Liver (tissue), 9 donors: Measurements from ENCODE around the gene MMRN1. TPM values are rescaled to one million over a fixed set of nuclear protein-coding genes. Genes with fewer than 3 reads are reported as not detected.

ENCODE experiments used
- DNase-seq: peaks from one replicate; pipeline ENCODE4 v3.0.0-alpha.2; 2017; ENCODE audit warnings: low spot score
- H3K27ac ChIP-seq, 2 donors: one replicate each; pipeline ENCODE4 v1.7.0; 2013; ENCODE audit warnings: inconsistent platforms in 2 of 2, low read length in 2 of 2, control low read depth in 1 of 2, low read depth in 1 of 2, mild to moderate bottlenecking in 1 of 2
- H3K27me3 ChIP-seq, 4 donors: one replicate each; pipeline versions ENCODE4 v1.6.1 to v1.7.0; 2013; ENCODE audit warnings: low read length in 3 of 4, inconsistent platforms in 1 of 4, mild to moderate bottlenecking in 1 of 4, moderate library complexity in 1 of 4; ENCODE audit not compliant: control insufficient read depth in 4 of 4, insufficient read depth in 4 of 4
- H3K36me3 ChIP-seq, 4 donors: one replicate each; pipeline versions ENCODE4 v1.6.1 to v1.7.0; 2013; ENCODE audit warnings: low read length in 3 of 4, mild to moderate bottlenecking in 3 of 4, low read depth in 1 of 4, moderate library complexity in 1 of 4; ENCODE audit not compliant: control insufficient read depth in 4 of 4, insufficient read depth in 3 of 4
- H3K4me1 ChIP-seq, 4 donors: one replicate each; pipeline versions ENCODE4 v1.6.1 to v1.7.0; 2013; ENCODE audit warnings: low read length in 3 of 4, mild to moderate bottlenecking in 3 of 4, moderate library complexity in 1 of 4; ENCODE audit not compliant: control insufficient read depth in 4 of 4, insufficient read depth in 4 of 4
- H3K4me3 ChIP-seq, 3 donors: one replicate each; pipeline versions ENCODE4 v1.6.1 to v1.7.0; 2013; ENCODE audit warnings: low read length in 3 of 3, control low read depth in 1 of 3, low read depth in 1 of 3, mild to moderate bottlenecking in 1 of 3
- H3K9ac ChIP-seq, 2 donors: one replicate each; pipeline ENCODE4 v1.7.0; 2013; ENCODE audit warnings: low read length in 2 of 2, mild to moderate bottlenecking in 2 of 2, moderate library complexity in 2 of 2, control low read depth in 1 of 2, low read depth in 1 of 2
- H3K9me3 ChIP-seq, 4 donors: one replicate each; pipeline versions ENCODE4 v1.6.1 to v1.7.0; 2013; ENCODE audit warnings: low read length in 3 of 4; ENCODE audit not compliant: control insufficient read depth in 4 of 4
- FOXA1 ChIP-seq: IDR thresholded peaks from 2 replicates; pipeline ENCODE4 v1.6.1; 2016; ENCODE audit warnings: antibody characterized with exemption
- FOXA2 ChIP-seq: IDR thresholded peaks from 2 replicates; pipeline ENCODE4 v1.6.1; 2016; ENCODE audit warnings: antibody characterized with exemption
- GABPA ChIP-seq, 2 donors: IDR thresholded peaks in 1 of 2; conservative IDR thresholded peaks in 1 of 2; 2 replicates each; pipeline ENCODE4 v1.6.1; 2016; ENCODE audit warnings: antibody characterized with exemption in 2 of 2, mild to moderate bottlenecking in 1 of 2, moderate library complexity in 1 of 2
- HNF4A ChIP-seq, 2 donors: conservative IDR thresholded peaks; 2 replicates each; pipeline ENCODE4 v1.6.1; 2016; ENCODE audit warnings: antibody characterized with exemption in 2 of 2, mild to moderate bottlenecking in 2 of 2
- NR2F2 ChIP-seq: IDR thresholded peaks from 2 replicates; pipeline ENCODE4 v1.6.1; 2016; ENCODE audit warnings: antibody characterized with exemption
- RAD21 ChIP-seq, 2 donors: IDR thresholded peaks; 2 replicates each; pipeline ENCODE4 v1.6.1; 2016; ENCODE audit warnings: antibody characterized with exemption in 2 of 2, mild to moderate bottlenecking in 2 of 2
- RXRA ChIP-seq, 2 donors: IDR thresholded peaks; 2 replicates each; pipeline ENCODE4 v1.6.1; 2017 to 2018; ENCODE audit warnings: antibody characterized with exemption in 2 of 2, mild to moderate bottlenecking in 1 of 2
- SP1 ChIP-seq: IDR thresholded peaks from 2 replicates; pipeline ENCODE4 v1.6.1; 2018; ENCODE audit warnings: antibody characterized with exemption, mild to moderate bottlenecking
- YY1 ChIP-seq: IDR thresholded peaks from 2 replicates; pipeline ENCODE4 v1.6.1; 2016; ENCODE audit warnings: antibody characterized with exemption, mild to moderate bottlenecking
- whole genome bisulfite sequencing: extraction: QIAGEN DNeasy Blood & Tissue Kit; methylation state at CpG from one replicate; pipeline ENCODE4 v1.1.7; 2013; 5-methylcytosine and 5-hydroxymethylcytosine counted together
- polyA plus RNA-seq, 2 donors: library from polyadenylated mRNA; stranded (reverse) in 1 of 2; unstranded in 1 of 2; fragments of 200-250 nt in 1 of 2; fragments of >200 nt in 1 of 2; fragmentation: Nextera tagmentation in 1 of 2; extraction: Ambion mirVana in 1 of 2; gene quantifications; one replicate each; pipeline versions ENCODE4 v1.2.1 to v1.2.3, GENCODE V29; 2013 to 2015
- total RNA-seq, 2 donors: library from RNA; depleted of rRNA; stranded (reverse); fragments of >200 nt; gene quantifications; one replicate each; pipeline ENCODE4 v1.2.3, GENCODE V29; 2014
- TF ChIP-seq, protein P1 (sequence below): fragments of 150-350 bp; IDR thresholded peaks from 2 replicates; pipeline ENCODE4 v1.5.1; 2017; ENCODE audit warnings: improper control_type of control experiment, low read depth, low read length; ENCODE audit not compliant: missing input control
- TF ChIP-seq, protein P2 (sequence below): IDR thresholded peaks from 2 replicates; pipeline ENCODE4 v1.6.1; 2016; ENCODE audit warnings: antibody characterized with exemption
- TF ChIP-seq, protein P3 (sequence below): IDR thresholded peaks from 2 replicates; pipeline ENCODE4 v1.6.1; 2016; ENCODE audit warnings: antibody characterized with exemption
- TF ChIP-seq, protein P4 (sequence below): IDR thresholded peaks from 2 replicates; pipeline ENCODE4 v1.6.1; 2016; ENCODE audit warnings: antibody characterized with exemption
- donor health status: healthy.
- donor health status: healthy.
- donor health status: healthy.
- donor health status: healthy.
- donor health status: healthy.

Gene MMRN1
- total and polyA plus RNA-seq, 4 donors: 4.4 to 15.6 (median 10.2) TPM

DNA sequence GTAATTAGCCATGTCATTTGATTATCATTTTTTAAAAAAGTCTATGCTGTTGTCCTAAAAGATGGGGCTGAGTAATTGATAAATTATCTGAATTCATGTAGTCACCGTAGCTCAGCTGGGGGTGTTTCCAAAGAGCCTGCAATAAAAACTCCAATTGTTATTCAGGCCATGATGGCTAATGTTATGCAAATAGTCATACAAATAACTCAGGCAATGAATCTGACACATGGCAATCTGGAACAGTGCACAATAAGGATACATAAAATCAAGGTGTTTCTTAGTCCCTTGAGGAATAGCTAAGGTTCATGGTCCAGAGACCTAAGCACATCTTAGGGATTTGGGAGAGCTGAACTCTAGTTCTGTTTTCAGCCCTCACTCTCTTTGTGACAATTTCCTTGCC lies 15.2 kb downstream of the MMRN1 start:
- Histone ChIP-seq H3K36me3 (no peaks in the 10 kb centered on the region), H3K27me3 (peaks cover 0 to 3% (median 0%) of the 10 kb centered on the region in 4 donors), H3K27ac (no peak overlapping the region), H3K9ac (no peak overlapping the region), H3K9me3 (no peaks in the 10 kb centered on the region), H3K4me1 (no peaks in the 10 kb centered on the region), H3K4me3 (no peak overlapping the region)
- no peak for DNase-seq
- no peak for TF ChIP-seq RAD21 (IDR thresholded peaks at IDR 0.05)
- TF ChIP-seq GABPA (IDR thresholded peaks at IDR 0.05 in 1 of 2, conservative IDR thresholded peaks at IDR 0.05 in 1 of 2): no peak
- TF ChIP-seq SP1: no peak
- TF ChIP-seq FOXA2: no peak
- no peak for TF ChIP-seq YY1
- TF ChIP-seq RXRA (IDR thresholded peaks at IDR 0.05): no peak
- TF ChIP-seq, protein P1, sequence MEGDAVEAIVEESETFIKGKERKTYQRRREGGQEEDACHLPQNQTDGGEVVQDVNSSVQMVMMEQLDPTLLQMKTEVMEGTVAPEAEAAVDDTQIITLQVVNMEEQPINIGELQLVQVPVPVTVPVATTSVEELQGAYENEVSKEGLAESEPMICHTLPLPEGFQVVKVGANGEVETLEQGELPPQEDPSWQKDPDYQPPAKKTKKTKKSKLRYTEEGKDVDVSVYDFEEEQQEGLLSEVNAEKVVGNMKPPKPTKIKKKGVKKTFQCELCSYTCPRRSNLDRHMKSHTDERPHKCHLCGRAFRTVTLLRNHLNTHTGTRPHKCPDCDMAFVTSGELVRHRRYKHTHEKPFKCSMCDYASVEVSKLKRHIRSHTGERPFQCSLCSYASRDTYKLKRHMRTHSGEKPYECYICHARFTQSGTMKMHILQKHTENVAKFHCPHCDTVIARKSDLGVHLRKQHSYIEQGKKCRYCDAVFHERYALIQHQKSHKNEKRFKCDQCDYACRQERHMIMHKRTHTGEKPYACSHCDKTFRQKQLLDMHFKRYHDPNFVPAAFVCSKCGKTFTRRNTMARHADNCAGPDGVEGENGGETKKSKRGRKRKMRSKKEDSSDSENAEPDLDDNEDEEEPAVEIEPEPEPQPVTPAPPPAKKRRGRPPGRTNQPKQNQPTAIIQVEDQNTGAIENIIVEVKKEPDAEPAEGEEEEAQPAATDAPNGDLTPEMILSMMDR: no peak
- TF ChIP-seq, protein P2, sequence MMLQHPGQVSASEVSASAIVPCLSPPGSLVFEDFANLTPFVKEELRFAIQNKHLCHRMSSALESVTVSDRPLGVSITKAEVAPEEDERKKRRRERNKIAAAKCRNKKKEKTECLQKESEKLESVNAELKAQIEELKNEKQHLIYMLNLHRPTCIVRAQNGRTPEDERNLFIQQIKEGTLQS: no peak
- TF ChIP-seq, protein P3, sequence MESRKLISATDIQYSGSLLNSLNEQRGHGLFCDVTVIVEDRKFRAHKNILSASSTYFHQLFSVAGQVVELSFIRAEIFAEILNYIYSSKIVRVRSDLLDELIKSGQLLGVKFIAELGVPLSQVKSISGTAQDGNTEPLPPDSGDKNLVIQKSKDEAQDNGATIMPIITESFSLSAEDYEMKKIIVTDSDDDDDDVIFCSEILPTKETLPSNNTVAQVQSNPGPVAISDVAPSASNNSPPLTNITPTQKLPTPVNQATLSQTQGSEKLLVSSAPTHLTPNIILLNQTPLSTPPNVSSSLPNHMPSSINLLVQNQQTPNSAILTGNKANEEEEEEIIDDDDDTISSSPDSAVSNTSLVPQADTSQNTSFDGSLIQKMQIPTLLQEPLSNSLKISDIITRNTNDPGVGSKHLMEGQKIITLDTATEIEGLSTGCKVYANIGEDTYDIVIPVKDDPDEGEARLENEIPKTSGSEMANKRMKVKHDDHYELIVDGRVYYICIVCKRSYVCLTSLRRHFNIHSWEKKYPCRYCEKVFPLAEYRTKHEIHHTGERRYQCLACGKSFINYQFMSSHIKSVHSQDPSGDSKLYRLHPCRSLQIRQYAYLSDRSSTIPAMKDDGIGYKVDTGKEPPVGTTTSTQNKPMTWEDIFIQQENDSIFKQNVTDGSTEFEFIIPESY: no peak
- no peak for TF ChIP-seq FOXA1
- TF ChIP-seq, protein P4, sequence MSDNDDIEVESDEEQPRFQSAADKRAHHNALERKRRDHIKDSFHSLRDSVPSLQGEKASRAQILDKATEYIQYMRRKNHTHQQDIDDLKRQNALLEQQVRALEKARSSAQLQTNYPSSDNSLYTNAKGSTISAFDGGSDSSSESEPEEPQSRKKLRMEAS: no peak
- WGBS: 92% methylated on average over 1 of the region's 1 CpG

DNA sequence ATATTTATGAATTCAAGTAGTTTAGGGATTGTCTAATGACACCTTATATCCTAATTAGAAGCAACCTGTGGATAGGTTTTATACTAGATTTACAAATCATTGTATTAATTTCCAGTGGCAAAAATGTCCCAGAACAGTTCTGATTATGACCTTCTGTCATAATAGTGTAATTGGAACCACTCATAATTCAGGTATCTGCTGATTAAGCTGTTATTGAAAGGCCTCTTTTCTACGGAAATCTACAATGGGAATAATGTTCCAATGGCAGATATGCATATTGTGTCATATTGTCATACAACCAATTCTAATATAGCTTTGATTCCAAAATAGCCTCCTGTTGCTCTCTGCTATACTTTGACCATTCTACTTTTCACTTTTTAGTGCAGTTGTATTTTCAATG lies 19.0 kb downstream of the MMRN1 start:
- no peaks in the 10 kb centered on the region for H3K4me1 ChIP-seq
- no peak for DNase-seq
- no peak overlapping the region for H3K27ac ChIP-seq
- no peak overlapping the region for H3K9ac ChIP-seq
- no peak overlapping the region for H3K4me3 ChIP-seq
- H3K27me3 ChIP-seq: peaks cover 0 to 3% (median 0%) of the 10 kb centered on the region in 4 donors
- H3K36me3 ChIP-seq: no peaks in the 10 kb centered on the region
- TF ChIP-seq GABPA (IDR thresholded peaks at IDR 0.05 in 1 of 2, conservative IDR thresholded peaks at IDR 0.05 in 1 of 2): no peak
- no peak for TF ChIP-seq NR2F2
- TF ChIP-seq, protein P3: no peak
- TF ChIP-seq, protein P2: no peak
- TF ChIP-seq FOXA1: no peak
- no peak for TF ChIP-seq FOXA2
- TF ChIP-seq YY1: no peak
- no peak for TF ChIP-seq HNF4A (conservative IDR thresholded peaks at IDR 0.05)
- TF ChIP-seq, protein P1: no peak
- no peak for TF ChIP-seq RAD21 (IDR thresholded peaks at IDR 0.05)
- 94% methylated on average over 1 of the region's 1 CpG for WGBS
- no peaks in the 10 kb centered on the region for H3K9me3 ChIP-seq
